ENCODE measurements around the gene PILRA. TPM values are rescaled to one million over a fixed set of nuclear protein-coding genes. Genes with fewer than 3 reads are reported as not detected.

The PILRA gene
- total RNA-seq, 2 donors from 2014 or later = 1.2 to 3.1 TPM

DNA sequence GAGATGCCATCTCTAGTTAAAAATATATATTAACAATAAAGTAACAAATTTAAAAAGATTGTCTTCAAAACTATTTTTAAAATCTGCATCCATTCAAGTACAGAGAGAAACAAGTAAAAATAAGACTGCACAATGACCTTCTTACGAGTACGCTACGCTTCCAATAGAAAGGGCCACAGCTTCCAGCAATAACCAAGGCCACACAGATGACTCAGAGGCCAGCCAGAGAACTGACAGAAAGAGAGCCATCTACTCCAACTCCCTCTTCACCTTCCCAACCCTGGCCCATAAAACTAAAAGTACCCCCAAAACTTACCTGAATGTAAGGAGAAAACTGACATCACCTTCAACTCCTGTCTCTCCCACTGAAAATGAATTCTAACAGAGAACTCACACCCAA lies 26.8 kb downstream of the PILRA start:
- no peak overlapping the region for H3K27ac ChIP-seq
- no peak overlapping the region for H3K4me3 ChIP-seq
- no peaks in the 10 kb centered on the region for H3K36me3 ChIP-seq
- H3K27me3 ChIP-seq = no peaks in the 10 kb centered on the region
- H3K4me1 ChIP-seq = no peaks in the 10 kb centered on the region
- TF ChIP-seq, protein P1, sequence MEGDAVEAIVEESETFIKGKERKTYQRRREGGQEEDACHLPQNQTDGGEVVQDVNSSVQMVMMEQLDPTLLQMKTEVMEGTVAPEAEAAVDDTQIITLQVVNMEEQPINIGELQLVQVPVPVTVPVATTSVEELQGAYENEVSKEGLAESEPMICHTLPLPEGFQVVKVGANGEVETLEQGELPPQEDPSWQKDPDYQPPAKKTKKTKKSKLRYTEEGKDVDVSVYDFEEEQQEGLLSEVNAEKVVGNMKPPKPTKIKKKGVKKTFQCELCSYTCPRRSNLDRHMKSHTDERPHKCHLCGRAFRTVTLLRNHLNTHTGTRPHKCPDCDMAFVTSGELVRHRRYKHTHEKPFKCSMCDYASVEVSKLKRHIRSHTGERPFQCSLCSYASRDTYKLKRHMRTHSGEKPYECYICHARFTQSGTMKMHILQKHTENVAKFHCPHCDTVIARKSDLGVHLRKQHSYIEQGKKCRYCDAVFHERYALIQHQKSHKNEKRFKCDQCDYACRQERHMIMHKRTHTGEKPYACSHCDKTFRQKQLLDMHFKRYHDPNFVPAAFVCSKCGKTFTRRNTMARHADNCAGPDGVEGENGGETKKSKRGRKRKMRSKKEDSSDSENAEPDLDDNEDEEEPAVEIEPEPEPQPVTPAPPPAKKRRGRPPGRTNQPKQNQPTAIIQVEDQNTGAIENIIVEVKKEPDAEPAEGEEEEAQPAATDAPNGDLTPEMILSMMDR (IDR thresholded peaks at IDR 0.05) = no peak
- intact Hi-C loops (cut with DNase I) = no loop called here
- H3K9ac ChIP-seq (ENCODE audit: low read depth in 2 of 2, low read length in 2 of 2) = no peak overlapping the region
- H3K9me3 ChIP-seq = no peaks in the 10 kb centered on the region
- DNase-seq = no peak

DNA sequence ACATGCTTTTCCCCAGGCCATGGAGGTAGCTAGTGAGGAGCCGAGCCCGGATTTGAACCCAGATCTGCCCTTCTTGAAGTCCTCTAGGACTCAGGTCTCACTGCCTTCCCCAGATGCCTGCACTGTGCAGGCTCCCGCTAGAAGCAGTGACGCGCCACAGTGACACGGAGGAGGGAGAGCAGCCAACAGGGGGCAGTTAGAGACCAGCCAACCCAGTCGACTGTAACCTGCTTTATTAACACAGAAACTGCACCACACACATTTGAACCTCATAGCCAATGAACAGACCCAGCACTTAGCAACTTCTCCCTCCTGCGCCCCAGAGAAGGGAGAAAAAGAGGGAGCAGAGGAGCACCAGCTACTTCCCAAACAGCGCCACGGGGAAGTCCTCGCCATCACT lies 27.4 kb downstream of the PILRA start:
- no peak for DNase-seq
- no peaks in the 10 kb centered on the region for H3K36me3 ChIP-seq
- no peak overlapping the region for H3K27ac ChIP-seq
- no peaks in the 10 kb centered on the region for H3K4me1 ChIP-seq
- H3K4me3 ChIP-seq = no peak overlapping the region
- intact Hi-C loops (cut with DNase I) = no loop called here
- TF ChIP-seq, protein P1 (IDR thresholded peaks at IDR 0.05) = no peak
- no peak overlapping the region for H3K9ac ChIP-seq (ENCODE audit: low read depth in 2 of 2, low read length in 2 of 2)
- no peaks in the 10 kb centered on the region for H3K27me3 ChIP-seq
- H3K9me3 ChIP-seq = no peaks in the 10 kb centered on the region

DNA sequence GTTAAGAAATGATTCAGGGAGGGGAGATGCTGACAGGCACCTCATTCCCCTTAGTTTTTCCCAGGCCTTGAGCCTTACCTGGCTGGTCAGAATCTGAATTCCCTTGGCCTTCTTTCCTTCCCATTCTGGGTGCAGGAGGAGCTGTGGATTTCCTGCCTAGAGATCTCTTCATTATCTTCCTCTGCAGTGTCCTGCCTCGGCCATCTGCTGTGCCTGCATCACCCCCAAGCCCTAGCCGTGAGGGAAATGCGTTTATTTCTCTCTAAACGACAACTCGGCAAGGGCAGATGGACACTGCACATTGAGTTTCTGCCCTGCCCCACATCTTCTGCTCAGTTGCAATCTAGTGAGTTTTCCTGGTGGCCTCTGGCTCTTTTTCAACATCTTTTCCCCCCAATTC lies 28.5 kb downstream of the PILRA start:
- no peak overlapping the region for H3K27ac ChIP-seq
- H3K36me3 ChIP-seq = no peaks in the 10 kb centered on the region
- intact Hi-C loops (cut with DNase I) = no loop called here
- no peaks in the 10 kb centered on the region for H3K4me1 ChIP-seq
- no peak overlapping the region for H3K4me3 ChIP-seq
- DNase-seq = no peak
- no peaks in the 10 kb centered on the region for H3K9me3 ChIP-seq
- no peak overlapping the region for H3K9ac ChIP-seq (ENCODE audit: low read depth in 2 of 2, low read length in 2 of 2)
- TF ChIP-seq, protein P1 (IDR thresholded peaks at IDR 0.05) = no peak
- no peaks in the 10 kb centered on the region for H3K27me3 ChIP-seq

DNA sequence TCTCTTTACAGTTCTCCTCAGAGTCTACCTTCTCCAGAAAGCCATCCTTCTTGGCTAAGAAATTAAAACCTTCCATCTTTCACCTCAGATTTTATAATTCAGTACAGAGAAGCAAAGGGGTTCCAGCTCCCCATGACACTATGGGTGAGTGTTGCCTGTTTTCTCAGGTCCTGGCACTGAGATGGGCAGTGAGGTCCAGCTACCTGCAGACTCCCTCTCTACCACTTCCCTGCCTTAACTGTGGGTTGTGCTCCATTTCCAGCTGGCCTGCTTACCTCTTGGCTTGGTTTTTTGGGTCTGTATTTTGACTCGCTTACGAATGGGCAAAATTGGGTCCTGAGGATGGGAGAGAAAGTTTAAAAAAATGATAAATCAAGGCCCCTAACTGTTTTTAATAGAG lies 29.0 kb downstream of the PILRA start:
- DNase-seq = no peak
- Histone ChIP-seq H3K27ac (no peak overlapping the region), H3K36me3 (no peaks in the 10 kb centered on the region), H3K9ac (ENCODE audit: low read depth in 2 of 2, low read length in 2 of 2) (no peak overlapping the region), H3K4me1 (no peaks in the 10 kb centered on the region), H3K9me3 (no peaks in the 10 kb centered on the region), H3K4me3 (no peak overlapping the region), H3K27me3 (no peaks in the 10 kb centered on the region)
- intact Hi-C loops (cut with DNase I) = no loop called here
- TF ChIP-seq, protein P1 (IDR thresholded peaks at IDR 0.05) = no peak

DNA sequence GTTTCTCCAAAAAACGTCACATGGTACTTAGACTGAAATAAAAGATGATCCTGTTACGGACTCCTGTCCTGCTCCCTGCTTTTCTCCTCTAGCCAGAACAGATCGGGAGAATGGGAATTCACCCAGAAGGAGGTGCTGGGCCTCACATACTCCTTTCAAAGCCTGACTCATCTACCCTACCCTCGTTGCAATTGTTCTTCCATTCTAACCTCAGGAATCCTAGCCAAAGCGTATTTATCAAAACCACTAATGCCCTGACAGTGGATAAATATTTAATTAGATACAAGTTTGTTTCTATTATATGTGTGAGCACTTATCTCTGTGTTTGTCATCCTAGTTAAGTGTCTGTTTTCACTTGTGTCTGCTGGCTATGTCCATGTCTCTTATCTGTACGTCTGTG lies 33.5 kb downstream of the PILRA start:
- Histone ChIP-seq H3K27me3 (no peaks in the 10 kb centered on the region), H3K36me3 (no peaks in the 10 kb centered on the region), H3K9ac (ENCODE audit: low read depth in 2 of 2, low read length in 2 of 2) (no peak overlapping the region), H3K4me3 (no peak overlapping the region), H3K9me3 (no peaks in the 10 kb centered on the region), H3K4me1 (no peaks in the 10 kb centered on the region), H3K27ac (no peak overlapping the region)
- intact Hi-C loops (cut with DNase I) = no loop called here
- DNase-seq = no peak
- TF ChIP-seq, protein P1 (IDR thresholded peaks at IDR 0.05) = no peak
